Stomach smooth muscle (tissue), 2 donors: Measurements from ENCODE around the gene GABBR2.
"Not testable (repeated sequence)": the region's sequence is repeated elsewhere in the genome, so short reads cannot be mapped to it uniquely, and the experiment has no call there.

Experiments used
- H3K27ac ChIP-seq: one replicate; pipeline ENCODE4 v1.7.0; 2013; ENCODE audit warnings: mild to moderate bottlenecking, low read length, inconsistent platforms
- H3K27me3 ChIP-seq, 2 donors: one replicate each; pipeline ENCODE4 v1.7.0; 2013; ENCODE audit warnings: low read length in 2 of 2; ENCODE audit not compliant: insufficient read depth in 2 of 2, control insufficient read depth in 1 of 2
- H3K36me3 ChIP-seq, 2 donors: one replicate each; pipeline ENCODE4 v1.7.0; 2013; ENCODE audit warnings: low read length in 2 of 2; ENCODE audit not compliant: control insufficient read depth in 2 of 2, insufficient read depth in 2 of 2
- H3K4me1 ChIP-seq: one replicate; pipeline ENCODE4 v1.7.0; 2013; ENCODE audit warnings: low read length; ENCODE audit not compliant: control insufficient read depth, insufficient read depth
- H3K4me3 ChIP-seq, 2 donors: one replicate each; pipeline ENCODE4 v1.7.0; 2013; ENCODE audit warnings: low read length in 2 of 2
- H3K9ac ChIP-seq, 2 donors: one replicate each; pipeline ENCODE4 v1.7.0; 2013; ENCODE audit warnings: low read length in 2 of 2, mild to moderate bottlenecking in 1 of 2
- H3K9me3 ChIP-seq, 2 donors: one replicate each; pipeline ENCODE4 v1.7.0; 2013; ENCODE audit warnings: low read length in 2 of 2; ENCODE audit not compliant: control insufficient read depth in 2 of 2
- donor health status: healthy.
- donor health status: Pancreatic carcinoma.

Gene GABBR2

DNA sequence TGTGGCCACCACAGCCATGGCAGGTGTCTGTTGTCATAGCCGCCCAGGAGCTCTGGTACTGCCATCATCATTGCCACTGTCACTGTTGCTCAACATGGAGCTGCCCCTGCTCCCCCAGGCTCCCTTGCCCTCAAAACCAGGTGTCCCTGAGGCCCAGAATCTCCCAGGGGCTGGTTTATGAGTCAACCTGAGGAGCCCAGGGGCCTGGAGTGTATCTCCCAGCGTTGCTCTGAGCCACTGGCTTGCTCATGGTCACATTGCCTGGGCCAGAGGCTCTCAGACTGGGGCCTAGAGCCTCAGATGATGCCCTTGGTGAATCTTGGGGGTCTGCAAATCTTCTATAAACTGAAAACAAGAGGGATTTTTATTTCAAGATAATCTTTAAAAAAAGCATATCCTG is 428.6 kb downstream of the GABBR2 start:
- H3K27ac ChIP-seq = no peak overlapping the region
- H3K27me3 ChIP-seq = peaks cover 5 to 7% of the 10 kb centered on the region in 2 donors
- H3K9me3 ChIP-seq = no peaks in the 10 kb centered on the region
- no peaks in the 10 kb centered on the region for H3K36me3 ChIP-seq
- no peak overlapping the region for H3K4me3 ChIP-seq
- H3K9ac ChIP-seq = no peak overlapping the region
- no peaks in the 10 kb centered on the region for H3K4me1 ChIP-seq

DNA sequence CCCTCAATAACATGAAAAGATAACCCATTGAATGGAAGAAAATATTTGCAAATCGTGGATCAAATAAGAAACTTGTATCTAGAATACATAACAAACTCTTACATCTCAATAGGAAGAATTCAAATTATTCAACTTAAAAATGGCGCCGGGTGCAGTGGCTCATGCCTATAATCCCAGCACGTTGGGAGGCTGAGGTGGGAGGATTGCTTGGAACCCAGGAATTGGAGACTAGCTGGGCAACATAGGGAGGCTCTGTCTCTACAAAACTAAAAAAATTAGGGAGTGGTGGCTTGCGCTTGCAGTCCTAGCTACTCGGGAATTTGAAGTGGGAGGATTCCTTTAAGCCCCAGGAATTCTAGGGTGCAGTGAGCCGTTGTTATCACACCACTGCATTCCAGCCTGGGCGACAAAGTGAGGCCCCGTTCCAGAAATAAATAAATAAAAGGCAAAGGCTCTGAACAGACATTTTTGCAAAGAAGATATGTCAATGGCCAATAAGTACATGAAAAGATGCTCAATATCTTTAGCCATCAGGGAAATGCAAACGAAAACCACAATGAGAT is 431.7 kb downstream of the GABBR2 start:
- H3K9me3 ChIP-seq = no peaks in the 10 kb centered on the region
- H3K36me3 ChIP-seq = no peaks in the 10 kb centered on the region
- H3K27ac ChIP-seq = no peak overlapping the region
- H3K4me1 ChIP-seq = no peaks in the 10 kb centered on the region
- no peak overlapping the region for H3K9ac ChIP-seq
- peaks cover 5 to 6% of the 10 kb centered on the region in 2 donors for H3K27me3 ChIP-seq
- H3K4me3 ChIP-seq = no peak overlapping the region

DNA sequence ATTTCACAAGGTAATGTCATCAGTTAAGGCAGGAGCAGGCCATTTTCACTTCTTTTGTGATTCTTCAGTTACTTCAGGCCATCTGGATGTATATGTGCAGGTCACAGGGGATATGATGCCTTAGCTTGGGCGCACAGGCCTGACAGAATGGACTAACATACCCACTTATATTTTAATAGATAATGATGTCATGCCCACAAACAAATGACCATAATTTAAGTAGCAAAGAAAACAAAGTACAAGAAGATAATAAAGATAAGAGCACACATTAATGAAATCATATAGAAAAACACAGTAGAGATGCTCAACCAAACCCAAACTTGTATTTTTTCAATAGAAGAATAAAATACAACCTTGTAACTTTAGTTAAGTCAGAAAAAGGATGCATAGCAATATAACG is 433.6 kb downstream of the GABBR2 start:
- no peak overlapping the region for H3K9ac ChIP-seq
- no peaks in the 10 kb centered on the region for H3K9me3 ChIP-seq
- H3K27me3 ChIP-seq = peaks cover 4 to 5% of the 10 kb centered on the region in 2 donors
- no peak overlapping the region for H3K27ac ChIP-seq
- no peaks in the 10 kb centered on the region for H3K36me3 ChIP-seq
- H3K4me3 ChIP-seq = no peak overlapping the region
- no peaks in the 10 kb centered on the region for H3K4me1 ChIP-seq

DNA sequence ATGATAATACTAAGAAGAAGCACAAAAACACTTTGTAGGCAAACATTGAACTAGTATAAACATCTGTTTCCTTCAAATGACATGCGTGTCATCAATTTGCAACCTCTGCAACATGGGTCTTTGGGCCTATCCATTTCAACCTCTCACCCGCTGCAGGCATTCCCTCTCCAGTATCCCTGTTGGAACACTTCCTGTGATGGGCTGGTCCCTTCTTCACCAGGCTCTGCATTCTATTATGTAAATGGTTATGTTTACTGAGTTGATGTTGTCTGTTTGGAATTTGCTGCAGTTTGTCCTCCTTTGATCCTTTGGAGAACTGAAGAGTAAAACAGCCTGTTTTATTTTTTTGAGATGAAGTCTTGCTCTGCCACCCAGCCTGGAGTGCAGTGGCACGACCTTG is 436.7 kb downstream of the GABBR2 start:
- H3K4me3 ChIP-seq = no peak overlapping the region
- peaks cover 0 to 3% of the 10 kb centered on the region in 2 donors for H3K27me3 ChIP-seq
- no peak overlapping the region for H3K9ac ChIP-seq
- H3K4me1 ChIP-seq = no peaks in the 10 kb centered on the region
- no peaks in the 10 kb centered on the region for H3K36me3 ChIP-seq
- no peaks in the 10 kb centered on the region for H3K9me3 ChIP-seq
- no peak overlapping the region for H3K27ac ChIP-seq

DNA sequence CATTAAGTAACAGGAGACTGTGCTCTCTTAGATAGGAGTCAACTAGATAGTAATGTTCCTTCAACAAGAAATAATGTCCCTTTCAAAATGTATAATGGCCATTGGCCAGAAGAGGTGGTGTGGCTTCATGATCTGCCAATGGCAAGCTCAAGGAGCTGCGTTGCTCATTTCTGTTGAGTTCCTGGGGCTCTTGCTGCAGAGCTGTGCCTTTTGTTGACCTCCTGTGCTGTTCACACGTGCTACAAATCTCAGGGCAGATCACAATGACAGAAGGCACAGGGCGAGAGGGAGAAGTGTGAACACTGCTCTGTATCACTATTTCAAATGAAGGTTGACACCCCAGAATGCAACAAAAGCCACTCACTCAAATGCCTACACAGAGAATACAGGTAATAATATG is 437.3 kb downstream of the GABBR2 start:
- Histone ChIP-seq H3K4me3 (no peak overlapping the region), H3K27me3 (peaks cover 0 to 3% of the 10 kb centered on the region in 2 donors), H3K9me3 (no peaks in the 10 kb centered on the region), H3K36me3 (no peaks in the 10 kb centered on the region), H3K4me1 (no peaks in the 10 kb centered on the region), H3K27ac (no peak overlapping the region), H3K9ac (no peak overlapping the region)

DNA sequence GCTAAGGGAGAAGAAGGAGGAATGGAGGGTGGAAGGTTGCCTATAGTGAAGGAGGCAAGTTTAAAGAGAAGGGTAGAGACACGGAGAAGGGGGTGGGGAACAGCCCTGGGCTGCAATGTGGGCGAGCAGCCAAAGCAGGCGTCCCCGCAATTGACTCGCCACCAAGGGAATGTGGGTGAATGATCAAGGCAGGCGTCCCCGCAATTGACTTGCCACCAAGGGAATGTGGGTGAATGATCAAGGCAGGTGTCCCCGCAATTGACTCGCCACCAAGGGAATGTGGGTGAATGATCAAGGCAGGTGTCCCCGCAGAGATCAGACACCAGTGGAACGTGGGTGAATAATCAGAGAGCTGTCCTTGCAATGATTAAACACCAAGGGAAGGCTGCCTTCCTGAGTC is 438.5 kb downstream of the GABBR2 start:
- not testable (repeated sequence) for H3K27me3 ChIP-seq, H3K36me3 ChIP-seq, H3K4me1 ChIP-seq, H3K9ac ChIP-seq, H3K4me3 ChIP-seq, H3K27ac ChIP-seq, H3K9me3 ChIP-seq

DNA sequence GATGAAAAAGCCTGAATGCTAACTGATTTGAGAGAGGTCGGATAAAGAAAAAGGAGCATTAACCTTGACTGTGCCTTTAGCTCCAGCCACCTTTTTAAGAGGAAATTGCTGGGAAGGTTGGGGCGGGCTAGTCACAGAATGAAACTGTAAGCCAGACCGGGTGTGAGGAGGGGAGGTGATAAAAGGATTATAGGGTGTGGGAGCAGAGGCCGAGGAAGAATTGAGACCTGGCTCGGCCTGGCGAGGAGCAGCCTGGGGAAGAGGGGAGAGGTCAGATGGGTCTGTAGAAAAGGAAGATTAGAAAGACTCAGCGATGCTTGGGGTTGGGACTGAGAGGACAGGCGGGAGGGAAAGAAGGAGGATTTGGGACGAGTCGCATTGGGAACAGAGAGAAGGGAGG is 439.1 kb downstream of the GABBR2 start:
- not testable (repeated sequence) for H3K9me3 ChIP-seq, H3K36me3 ChIP-seq, H3K27ac ChIP-seq, H3K9ac ChIP-seq, H3K4me1 ChIP-seq, H3K27me3 ChIP-seq, H3K4me3 ChIP-seq

DNA sequence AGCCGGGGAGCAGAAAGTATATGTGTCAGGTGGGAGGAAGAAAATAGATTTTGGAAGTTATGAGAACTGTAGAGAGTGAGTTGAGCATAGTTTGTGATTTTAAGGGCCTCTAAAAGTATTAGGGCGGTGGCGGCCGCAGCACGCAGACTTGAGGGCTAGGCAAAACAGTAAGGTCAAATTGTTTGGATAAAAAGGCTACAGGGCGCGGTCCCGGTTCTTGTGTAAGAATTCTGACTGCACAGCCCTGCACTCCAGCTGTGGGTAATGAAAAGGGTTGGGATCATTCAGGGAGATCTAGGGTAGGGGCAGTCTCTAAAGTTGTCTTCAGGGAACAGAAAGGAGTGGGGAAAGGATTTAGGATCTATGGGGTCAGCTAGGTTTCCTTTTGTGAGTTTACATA is 441.2 kb downstream of the GABBR2 start:
- H3K4me3 ChIP-seq, H3K4me1 ChIP-seq, H3K27me3 ChIP-seq, H3K9me3 ChIP-seq, H3K27ac ChIP-seq, H3K9ac ChIP-seq, H3K36me3 ChIP-seq: not testable (repeated sequence)

DNA sequence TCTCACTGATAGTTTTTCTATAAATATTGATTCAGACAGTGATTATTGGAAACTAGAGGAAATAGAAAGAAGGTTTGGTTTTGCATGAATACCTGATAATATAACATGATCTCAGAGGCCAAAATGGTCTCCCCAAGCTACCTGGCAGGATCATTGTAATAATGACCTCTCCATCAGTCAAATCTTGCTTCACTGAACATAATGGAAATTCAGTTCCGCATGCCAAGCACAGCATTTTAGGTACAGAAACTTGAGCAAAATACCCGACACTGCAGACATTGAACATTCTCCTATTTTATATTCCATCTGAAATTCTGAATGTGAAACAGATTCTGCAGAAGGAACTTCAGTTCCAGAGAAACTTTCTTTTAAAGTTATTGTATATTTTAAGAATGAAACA is 444.2 kb downstream of the GABBR2 start:
- Histone ChIP-seq H3K36me3 (no peaks in the 10 kb centered on the region), H3K27me3 (no peaks in the 10 kb centered on the region), H3K27ac (no peak overlapping the region), H3K9ac (no peak overlapping the region), H3K4me1 (no peaks in the 10 kb centered on the region), H3K9me3 (no peaks in the 10 kb centered on the region), H3K4me3 (no peak overlapping the region)

DNA sequence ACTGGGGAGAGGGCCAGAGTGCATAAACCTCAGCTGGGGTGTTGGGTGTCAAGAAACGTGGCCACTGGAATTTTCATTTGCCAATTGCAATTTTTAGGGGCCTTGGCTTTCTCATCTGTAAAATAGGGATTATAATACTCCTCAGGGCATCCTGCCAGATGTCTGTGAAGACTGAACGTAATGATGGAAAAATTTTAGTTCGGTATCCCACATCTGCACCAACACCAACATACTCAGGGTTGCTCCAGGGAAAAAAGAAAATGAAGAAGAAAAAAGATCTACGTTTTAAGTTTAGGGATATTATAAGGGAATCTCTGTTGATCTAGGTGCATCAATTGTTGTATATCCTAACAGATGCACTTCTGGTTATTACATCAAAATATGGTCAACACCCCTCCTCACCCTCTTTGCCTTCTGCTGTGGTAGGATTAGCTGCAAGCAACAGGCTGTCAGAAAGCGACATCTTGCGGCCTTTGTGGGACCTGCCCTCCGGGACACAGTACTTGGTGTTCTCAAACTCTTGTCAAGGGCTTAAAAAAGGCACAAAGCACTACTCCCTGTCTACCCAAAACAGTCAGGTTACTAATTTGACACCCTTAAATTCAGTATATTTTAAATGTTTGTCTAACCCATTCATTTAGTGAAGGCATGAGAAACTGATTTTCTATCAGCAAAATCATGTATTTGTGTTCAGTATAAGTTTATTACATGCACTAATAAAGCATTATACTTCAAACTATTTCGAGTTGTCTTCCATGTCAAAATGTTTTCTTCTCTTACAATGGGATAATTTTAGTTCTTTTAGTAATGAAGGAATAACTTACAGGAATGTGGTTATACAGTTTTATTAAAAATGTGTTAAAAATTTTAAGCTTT is 445.0 kb downstream of the GABBR2 start:
- Histone ChIP-seq H3K36me3 (no peaks in the 10 kb centered on the region), H3K27ac (no peak overlapping the region), H3K4me3 (no peak overlapping the region), H3K4me1 (no peaks in the 10 kb centered on the region), H3K27me3 (no peaks in the 10 kb centered on the region), H3K9ac (no peak overlapping the region), H3K9me3 (no peaks in the 10 kb centered on the region)

DNA sequence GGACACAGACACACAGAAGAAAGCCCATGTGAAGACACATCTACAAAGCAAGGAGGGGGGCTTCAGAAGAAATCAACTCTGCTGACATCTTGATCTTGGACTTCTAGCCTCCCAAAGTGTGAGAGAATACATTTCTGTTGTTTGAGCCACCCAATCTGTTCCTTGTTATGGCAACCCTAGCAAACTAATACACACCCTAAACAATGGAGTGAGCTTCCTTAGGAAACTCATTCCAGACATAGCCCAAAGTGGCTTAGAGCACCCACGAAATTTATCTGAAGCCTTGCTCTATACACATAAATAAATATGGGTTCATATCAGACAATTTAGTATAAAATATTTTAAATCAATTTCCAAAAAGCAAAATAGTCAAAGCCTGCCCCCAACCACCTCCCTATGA is 445.7 kb downstream of the GABBR2 start:
- H3K9me3 ChIP-seq = no peaks in the 10 kb centered on the region
- H3K9ac ChIP-seq = no peak overlapping the region
- no peak overlapping the region for H3K4me3 ChIP-seq
- H3K36me3 ChIP-seq = no peaks in the 10 kb centered on the region
- no peak overlapping the region for H3K27ac ChIP-seq
- no peaks in the 10 kb centered on the region for H3K27me3 ChIP-seq
- no peaks in the 10 kb centered on the region for H3K4me1 ChIP-seq
